ENCODE data around the gene PLEKHD1. TPM values are rescaled to one million over a fixed set of nuclear protein-coding genes. Genes with fewer than 3 reads are reported as not detected.

Gene PLEKHD1
- total RNA-seq, 1 donor from 2014 or later, result not detected

DNA sequence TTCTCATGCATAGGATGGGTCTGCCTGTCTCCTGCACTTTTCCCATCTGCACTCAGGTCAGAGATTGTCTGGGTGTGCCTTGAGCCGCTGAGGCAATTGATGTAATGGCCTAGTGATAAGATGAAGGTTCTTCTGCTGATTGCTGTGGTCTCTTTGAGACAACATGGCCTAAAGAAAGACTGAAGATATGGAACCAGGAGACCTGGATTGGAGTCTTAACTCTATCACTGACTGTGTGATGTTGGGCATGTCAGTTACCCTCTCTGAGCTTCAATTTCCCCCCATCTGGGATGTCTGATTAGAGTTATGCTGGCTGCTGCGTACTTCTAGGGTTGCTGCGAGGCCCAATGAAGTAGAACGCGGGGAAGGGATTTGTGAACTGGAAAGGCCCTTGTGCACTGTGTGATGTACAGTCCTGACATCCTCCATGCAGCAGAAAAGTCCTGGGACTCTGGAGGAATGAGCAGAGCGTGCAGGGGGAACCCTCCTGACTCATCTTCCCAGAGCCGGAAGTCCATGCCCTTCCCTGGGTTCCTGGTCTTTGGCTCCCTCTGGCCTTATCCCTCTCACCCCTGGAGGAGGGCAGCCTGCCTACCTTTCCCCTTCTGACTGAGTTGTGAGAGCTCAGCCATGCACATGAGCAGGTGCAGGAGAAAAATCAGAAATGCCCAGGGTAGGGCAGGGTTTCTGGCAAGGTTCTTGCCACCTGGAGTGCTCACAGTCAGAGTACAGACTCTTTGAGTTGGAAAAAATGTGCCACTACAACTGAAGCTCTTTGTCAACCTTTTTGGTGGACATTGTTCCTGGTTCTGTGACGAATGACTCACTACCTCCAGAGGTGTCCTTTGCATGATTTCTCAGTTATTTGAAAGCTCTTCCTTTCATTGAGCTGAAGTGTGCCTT is 21.1 kb downstream of the PLEKHD1 start:
- H3K9me3 Mint-ChIP-seq, result no peaks in the 10 kb centered on the region
- intact Hi-C loops (cut with micrococcal nuclease), result no loop called here
- no peak for DNase-seq (ENCODE audit: low spot score)

DNA sequence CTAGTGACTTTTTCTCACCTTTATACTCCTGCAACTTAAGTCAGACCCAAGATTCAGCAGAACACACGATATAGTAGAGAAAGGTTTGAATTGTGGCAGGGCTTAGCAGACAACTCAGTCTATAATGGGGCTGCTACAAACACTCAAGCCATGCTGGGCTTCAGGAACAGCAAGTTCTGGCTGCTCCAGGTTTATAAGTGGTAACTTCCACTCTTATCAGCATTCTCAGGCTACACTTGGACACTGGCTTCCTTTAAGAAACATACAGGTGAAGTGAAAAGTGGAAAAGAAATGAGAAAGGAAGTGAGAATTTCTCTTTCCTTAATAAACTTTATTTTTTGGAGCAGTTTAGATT is 21.7 kb downstream of the PLEKHD1 start:
- H3K9me3 Mint-ChIP-seq, result no peaks in the 10 kb centered on the region
- H3K27me3 Mint-ChIP-seq (ENCODE audit: insufficient read depth), result peaks cover 19% of the 10 kb centered on the region
- no peak for DNase-seq (ENCODE audit: low spot score)
- no peak overlapping the region for H3K27ac Mint-ChIP-seq
- no peaks in the 10 kb centered on the region for H3K4me1 Mint-ChIP-seq (ENCODE audit: low read depth)
- intact Hi-C loops (cut with micrococcal nuclease), result no loop called here
- H3K4me3 Mint-ChIP-seq, result no peak overlapping the region
- no peaks in the 10 kb centered on the region for H3K36me3 Mint-ChIP-seq (ENCODE audit: low read depth)

More for the DNA sequence above, 21.1 kb downstream of the PLEKHD1 start:
- no peak overlapping the region for H3K4me3 Mint-ChIP-seq
- H3K27ac Mint-ChIP-seq, result no peak overlapping the region
- peaks cover 15% of the 10 kb centered on the region for H3K27me3 Mint-ChIP-seq (ENCODE audit: insufficient read depth)
- H3K4me1 Mint-ChIP-seq (ENCODE audit: low read depth), result no peaks in the 10 kb centered on the region
- no peaks in the 10 kb centered on the region for H3K36me3 Mint-ChIP-seq (ENCODE audit: low read depth)

DNA sequence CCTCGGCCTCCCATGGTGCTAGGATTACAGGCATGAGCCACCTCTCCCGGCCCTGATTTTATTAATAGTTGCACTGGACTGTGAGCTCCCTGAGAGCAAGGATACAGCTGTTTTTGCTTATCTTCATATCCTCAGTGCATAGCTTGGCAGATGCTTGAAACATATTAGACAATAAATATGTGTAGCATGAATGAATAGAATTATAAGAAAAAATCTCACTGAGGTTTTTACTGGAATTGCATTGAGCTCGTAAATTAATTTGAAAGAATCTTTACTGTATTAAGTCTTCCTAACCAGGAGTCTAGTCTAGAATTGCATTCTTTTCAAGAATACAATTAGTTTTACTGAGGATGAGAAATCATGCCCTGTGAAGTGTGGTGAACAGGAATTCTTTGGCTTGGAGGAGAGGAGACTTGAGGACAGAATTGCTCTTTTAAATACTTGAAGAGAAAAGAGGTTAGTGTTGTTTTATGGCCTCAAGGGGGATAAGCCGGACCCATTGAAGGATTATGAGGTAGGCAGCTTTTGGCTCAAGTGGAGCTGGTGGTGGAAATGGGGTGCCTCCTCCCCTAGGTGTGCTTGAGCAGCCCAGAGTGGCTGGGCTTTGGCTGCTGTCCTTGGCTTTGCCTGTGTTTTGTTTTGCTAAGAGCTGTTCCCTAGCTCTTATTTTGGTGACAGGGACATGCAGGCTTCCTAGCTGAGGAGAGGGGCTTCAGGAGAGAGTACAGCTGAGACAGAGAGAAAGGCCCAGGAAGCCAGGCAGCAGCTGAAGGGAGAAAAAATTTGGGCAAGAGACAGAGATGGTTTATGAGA is 34.0 kb downstream of the PLEKHD1 start:
- peaks cover 11% of the 10 kb centered on the region for H3K27me3 Mint-ChIP-seq (ENCODE audit: insufficient read depth)
- H3K9me3 Mint-ChIP-seq, result peaks cover 10% of the 10 kb centered on the region
- DNase-seq (ENCODE audit: low spot score), result no peak
- H3K4me1 Mint-ChIP-seq (ENCODE audit: low read depth), result no peaks in the 10 kb centered on the region
- no peak overlapping the region for H3K27ac Mint-ChIP-seq
- no peaks in the 10 kb centered on the region for H3K36me3 Mint-ChIP-seq (ENCODE audit: low read depth)
- intact Hi-C loops (cut with micrococcal nuclease), result no loop called here
- H3K4me3 Mint-ChIP-seq, result no peak overlapping the region

DNA sequence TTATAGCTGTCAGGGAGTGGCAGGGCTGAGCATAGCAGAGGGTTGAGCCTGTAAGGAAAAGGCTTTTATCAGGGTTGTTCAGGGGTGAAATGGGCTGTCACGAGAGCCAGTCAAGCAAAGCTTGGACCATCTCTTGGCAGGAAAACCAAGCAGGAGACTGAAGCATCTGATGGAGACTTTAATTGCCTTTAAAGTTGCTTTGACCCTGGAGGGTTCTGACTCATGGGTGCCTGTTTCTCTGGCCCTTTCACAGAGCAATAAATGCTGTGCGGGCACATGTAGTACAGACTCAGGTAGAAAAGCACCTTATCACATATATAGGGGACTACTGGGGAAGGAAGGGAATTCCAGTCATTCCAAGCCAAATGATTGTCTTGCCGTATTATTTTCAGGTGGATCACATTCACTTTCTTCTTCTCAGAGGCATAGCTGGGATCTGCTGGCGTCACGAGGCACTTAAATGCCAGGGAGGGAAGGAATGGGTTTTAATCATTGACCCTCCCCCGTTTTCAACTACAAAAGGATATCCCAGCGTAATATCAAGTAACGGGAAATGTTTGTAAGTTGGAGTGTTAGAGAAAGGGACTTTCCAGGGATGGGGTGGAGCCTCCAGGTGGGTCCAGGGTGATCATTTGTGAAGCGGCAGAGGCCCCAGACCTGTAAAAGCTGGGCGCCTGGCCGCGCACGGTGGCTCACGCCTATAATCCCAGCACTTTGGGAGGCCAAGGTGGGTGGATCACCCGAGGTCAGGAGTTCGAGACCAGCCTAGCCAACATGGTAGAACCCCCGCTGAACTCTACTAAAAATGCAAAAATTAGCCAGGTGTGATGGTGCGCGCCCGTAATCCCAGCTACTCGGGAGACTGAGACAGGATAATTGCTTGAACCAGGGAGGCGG is 34.9 kb downstream of the PLEKHD1 start:
- Mint-ChIP-seq H3K27ac (no peak overlapping the region), H3K36me3 (ENCODE audit: low read depth) (no peaks in the 10 kb centered on the region), H3K9me3 (peaks cover 10% of the 10 kb centered on the region), H3K4me3 (no peak overlapping the region), H3K4me1 (ENCODE audit: low read depth) (no peaks in the 10 kb centered on the region), H3K27me3 (ENCODE audit: insufficient read depth) (peaks cover 4% of the 10 kb centered on the region)
- DNase-seq (ENCODE audit: low spot score), result no peak
- intact Hi-C loops (cut with micrococcal nuclease), result no loop called here

DNA sequence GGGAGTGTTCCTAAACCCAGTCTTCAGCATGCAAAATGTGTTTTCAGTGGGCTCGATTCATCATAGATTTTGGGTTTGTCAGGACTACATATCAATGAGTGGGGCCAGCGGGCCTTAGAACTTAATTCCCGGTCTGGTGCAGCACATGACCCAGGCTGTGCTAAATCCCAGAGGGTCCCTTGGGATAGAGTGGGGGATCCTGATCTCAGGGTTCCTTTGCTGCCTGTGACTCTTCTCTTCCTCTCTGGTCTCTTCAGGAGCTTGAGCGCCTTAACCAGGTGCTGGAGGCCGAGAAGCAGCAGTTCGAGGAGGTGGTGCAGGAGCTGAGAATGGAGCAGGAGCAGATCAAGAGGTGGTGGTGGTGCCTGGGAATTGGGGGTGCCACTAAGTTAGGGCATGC is 37.5 kb downstream of the PLEKHD1 start:
- intact Hi-C loops (cut with micrococcal nuclease), result no loop called here
- H3K27ac Mint-ChIP-seq, result no peak overlapping the region
- H3K4me3 Mint-ChIP-seq, result no peak overlapping the region
- H3K9me3 Mint-ChIP-seq, result no peaks in the 10 kb centered on the region
- no peaks in the 10 kb centered on the region for H3K36me3 Mint-ChIP-seq (ENCODE audit: low read depth)
- no peak for DNase-seq (ENCODE audit: low spot score)
- H3K4me1 Mint-ChIP-seq (ENCODE audit: low read depth), result no peaks in the 10 kb centered on the region
- no peaks in the 10 kb centered on the region for H3K27me3 Mint-ChIP-seq (ENCODE audit: insufficient read depth)

DNA sequence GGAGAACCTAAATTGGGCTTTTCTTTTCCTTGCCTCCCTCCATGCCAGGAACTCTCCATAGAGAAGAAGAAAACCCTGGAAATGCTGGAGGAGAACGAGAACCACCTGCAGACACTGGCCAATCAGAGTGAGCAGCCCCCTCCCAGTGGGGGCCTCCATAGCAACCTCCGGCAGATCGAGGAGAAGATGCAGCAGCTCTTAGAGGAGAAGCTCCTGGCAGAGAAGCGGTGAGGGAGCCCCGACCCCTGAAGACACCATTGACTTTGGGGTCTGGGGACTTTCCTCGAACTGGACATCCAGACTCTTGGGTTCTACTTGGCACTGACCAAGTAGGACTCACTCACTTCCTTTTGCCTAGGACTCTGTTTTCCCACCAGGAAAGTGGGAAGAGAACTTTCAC is 41.4 kb downstream of the PLEKHD1 start:
- intact Hi-C loops (cut with micrococcal nuclease), result no loop called here
- H3K27ac Mint-ChIP-seq, result no peak overlapping the region
- H3K9me3 Mint-ChIP-seq, result no peaks in the 10 kb centered on the region

DNA sequence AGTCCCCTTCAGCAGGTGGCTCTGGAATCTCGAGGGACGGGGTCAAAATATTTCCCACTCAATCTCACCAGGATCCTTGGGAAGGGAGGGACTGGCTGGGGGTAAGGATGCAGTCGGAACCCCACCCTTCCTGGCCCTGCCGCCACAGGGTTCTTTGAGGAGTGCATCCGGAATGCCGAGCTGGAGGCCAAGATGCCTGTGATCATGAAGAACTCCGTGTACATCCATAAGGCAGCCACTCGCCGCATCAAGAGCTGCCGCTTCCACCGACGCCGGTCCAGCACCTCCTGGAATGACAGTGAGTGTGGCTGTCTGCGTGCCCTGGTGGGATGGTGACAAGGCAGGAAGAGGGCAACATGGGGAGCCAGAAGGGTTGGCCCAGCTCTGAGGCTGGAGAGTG is 43.1 kb downstream of the PLEKHD1 start:
- Mint-ChIP-seq H3K36me3 (ENCODE audit: low read depth) (no peaks in the 10 kb centered on the region), H3K27me3 (ENCODE audit: insufficient read depth) (peaks cover 6% of the 10 kb centered on the region), H3K27ac (no peak overlapping the region), H3K4me1 (ENCODE audit: low read depth) (no peaks in the 10 kb centered on the region), H3K4me3 (no peak overlapping the region), H3K9me3 (no peaks in the 10 kb centered on the region)
- intact Hi-C loops (cut with micrococcal nuclease), result no loop called here
- DNase-seq (ENCODE audit: low spot score), result no peak

More for the DNA sequence above, 41.4 kb downstream of the PLEKHD1 start:
- H3K4me1 Mint-ChIP-seq (ENCODE audit: low read depth), result no peaks in the 10 kb centered on the region
- no peak for DNase-seq (ENCODE audit: low spot score)
- no peaks in the 10 kb centered on the region for H3K36me3 Mint-ChIP-seq (ENCODE audit: low read depth)
- H3K4me3 Mint-ChIP-seq, result no peak overlapping the region
- H3K27me3 Mint-ChIP-seq (ENCODE audit: insufficient read depth), result peaks cover 2% of the 10 kb centered on the region

DNA sequence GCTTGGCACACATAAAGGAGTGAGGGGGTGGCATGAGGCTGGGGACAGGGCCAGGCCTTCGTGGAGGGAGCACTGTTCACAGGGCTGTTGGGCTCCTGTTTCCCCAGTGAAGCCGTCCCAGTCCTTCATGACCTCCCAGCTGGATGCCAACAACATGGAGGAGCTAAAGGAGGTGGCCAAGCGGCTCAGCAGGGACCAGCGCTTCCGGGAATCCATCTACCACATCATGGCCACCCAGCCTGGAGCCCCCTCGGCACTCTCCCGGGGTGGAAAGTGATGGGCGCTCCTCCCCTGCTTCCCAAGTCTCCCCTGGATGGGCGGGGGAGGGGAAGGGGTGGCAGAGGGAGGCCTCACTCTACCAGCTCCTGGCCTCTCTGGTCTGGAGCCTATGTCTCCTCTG is 43.6 kb downstream of the PLEKHD1 start:
- Mint-ChIP-seq H3K4me1 (ENCODE audit: low read depth) (no peaks in the 10 kb centered on the region), H3K27ac (no peak overlapping the region), H3K4me3 (no peak overlapping the region), H3K9me3 (no peaks in the 10 kb centered on the region), H3K27me3 (ENCODE audit: insufficient read depth) (peaks cover 6% of the 10 kb centered on the region), H3K36me3 (ENCODE audit: low read depth) (no peaks in the 10 kb centered on the region)
- no peak for DNase-seq (ENCODE audit: low spot score)
- intact Hi-C loops (cut with micrococcal nuclease), result no loop called here

DNA sequence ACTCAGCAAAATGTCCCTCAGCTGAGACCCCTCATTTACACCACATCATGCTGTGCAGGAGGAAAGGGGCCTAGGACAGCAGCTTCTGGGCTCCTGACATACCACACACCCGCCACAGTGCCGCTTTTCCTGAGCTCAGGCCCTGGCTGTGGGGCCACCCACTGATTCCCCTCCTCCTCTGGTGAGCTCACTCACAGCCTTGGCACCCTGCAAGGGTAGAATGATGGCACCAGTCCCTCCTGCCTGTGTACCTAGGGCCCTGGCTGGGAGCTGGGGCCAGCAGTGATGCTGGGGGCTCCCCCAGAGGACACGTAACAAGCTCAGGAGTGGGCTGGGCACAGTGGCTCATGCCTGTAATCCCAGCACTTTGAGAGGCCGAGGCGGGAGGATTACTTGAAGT is 44.4 kb downstream of the PLEKHD1 start:
- no peaks in the 10 kb centered on the region for H3K36me3 Mint-ChIP-seq (ENCODE audit: low read depth)
- no peak overlapping the region for H3K27ac Mint-ChIP-seq
- H3K27me3 Mint-ChIP-seq (ENCODE audit: insufficient read depth), result peaks cover 11% of the 10 kb centered on the region
- no peak for DNase-seq (ENCODE audit: low spot score)
- intact Hi-C loops (cut with micrococcal nuclease), result no loop called here
- H3K4me3 Mint-ChIP-seq, result no peak overlapping the region
- H3K4me1 Mint-ChIP-seq (ENCODE audit: low read depth), result no peaks in the 10 kb centered on the region
- H3K9me3 Mint-ChIP-seq, result no peaks in the 10 kb centered on the region

DNA sequence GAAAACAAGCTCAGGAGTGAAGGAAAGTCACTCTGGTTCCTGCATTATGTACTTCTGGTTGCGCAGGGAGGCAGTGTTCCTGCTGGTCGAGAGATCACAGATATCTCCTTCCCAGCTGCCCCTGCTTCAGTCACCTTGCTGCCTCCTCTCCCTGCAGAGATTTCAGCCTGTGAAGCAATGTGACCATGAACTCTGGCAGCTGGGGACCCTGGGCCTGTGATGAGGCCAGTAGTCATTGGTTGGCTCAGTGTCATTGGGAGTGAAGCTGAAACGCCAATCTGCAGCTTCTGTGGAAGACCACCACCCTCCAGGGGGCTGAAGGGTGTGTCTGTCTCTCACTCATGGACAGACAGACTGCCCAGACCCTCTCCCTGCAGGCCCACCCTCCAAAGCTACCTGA is 45.0 kb downstream of the PLEKHD1 start:
- intact Hi-C loops (cut with micrococcal nuclease), result no loop called here
- no peaks in the 10 kb centered on the region for H3K36me3 Mint-ChIP-seq (ENCODE audit: low read depth)
- no peak for DNase-seq (ENCODE audit: low spot score)
- H3K4me1 Mint-ChIP-seq (ENCODE audit: low read depth), result no peaks in the 10 kb centered on the region
- no peaks in the 10 kb centered on the region for H3K9me3 Mint-ChIP-seq
- no peak overlapping the region for H3K27ac Mint-ChIP-seq
- H3K27me3 Mint-ChIP-seq (ENCODE audit: insufficient read depth), result peaks cover 12% of the 10 kb centered on the region
- H3K4me3 Mint-ChIP-seq, result no peak overlapping the region

DNA sequence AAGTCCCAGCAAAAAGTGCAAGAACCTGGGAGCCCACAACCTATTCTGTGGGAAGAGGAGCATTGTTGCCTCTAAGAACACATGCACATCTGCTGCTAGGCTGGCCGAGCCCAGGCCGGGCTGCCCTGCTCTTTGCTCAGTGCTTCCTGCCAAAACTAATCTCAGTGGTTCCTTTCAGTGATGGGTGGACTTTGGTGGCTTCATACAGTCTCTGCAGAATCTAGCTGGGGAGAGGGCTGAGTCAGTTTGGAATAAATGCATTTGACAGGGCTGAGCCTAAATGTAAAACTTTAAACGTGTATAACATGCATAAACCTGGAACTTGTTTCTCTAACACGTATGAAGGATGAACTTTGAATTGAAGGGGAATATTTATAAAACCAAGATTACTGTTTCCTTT is 45.6 kb downstream of the PLEKHD1 start:
- DNase-seq (ENCODE audit: low spot score), result no peak
- Mint-ChIP-seq H3K9me3 (no peaks in the 10 kb centered on the region), H3K27me3 (ENCODE audit: insufficient read depth) (peaks cover 12% of the 10 kb centered on the region)

DNA sequence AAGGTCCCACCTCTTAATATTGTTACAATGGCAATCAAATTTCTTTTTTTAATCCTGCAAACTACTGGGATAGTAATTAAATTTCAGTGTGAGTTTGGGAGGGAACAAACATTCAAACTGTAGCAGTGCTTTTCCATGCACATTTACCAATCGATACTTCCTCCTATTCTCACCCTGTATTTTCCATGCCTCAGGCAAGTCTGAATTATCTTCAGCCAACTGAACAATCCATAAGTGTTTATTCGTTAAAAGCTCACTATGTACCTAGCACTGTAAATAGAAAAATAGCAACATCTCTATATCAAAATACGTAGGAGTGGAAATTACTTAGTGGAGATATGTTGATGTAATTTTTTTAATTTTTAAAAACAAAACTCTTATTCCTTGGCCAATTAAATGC is 46.6 kb downstream of the PLEKHD1 start:
- no peaks in the 10 kb centered on the region for H3K9me3 Mint-ChIP-seq
- H3K4me3 Mint-ChIP-seq, result no peak overlapping the region
- DNase-seq (ENCODE audit: low spot score), result no peak
- peaks cover 17% of the 10 kb centered on the region for H3K27me3 Mint-ChIP-seq (ENCODE audit: insufficient read depth)
- H3K36me3 Mint-ChIP-seq (ENCODE audit: low read depth), result no peaks in the 10 kb centered on the region
- no peak overlapping the region for H3K27ac Mint-ChIP-seq
- intact Hi-C loops (cut with micrococcal nuclease), result no loop called here
- H3K4me1 Mint-ChIP-seq (ENCODE audit: low read depth), result no peaks in the 10 kb centered on the region

More for the DNA sequence above, 45.6 kb downstream of the PLEKHD1 start:
- H3K4me1 Mint-ChIP-seq (ENCODE audit: low read depth), result no peaks in the 10 kb centered on the region
- H3K27ac Mint-ChIP-seq, result no peak overlapping the region
- intact Hi-C loops (cut with micrococcal nuclease), result no loop called here
- no peaks in the 10 kb centered on the region for H3K36me3 Mint-ChIP-seq (ENCODE audit: low read depth)
- H3K4me3 Mint-ChIP-seq, result no peak overlapping the region
